WTC11 (cell line): Measurements from ENCODE around the gene ZIC2. TPM values are rescaled to one million over a fixed set of nuclear protein-coding genes. Genes with fewer than 3 reads are reported as not detected.

ENCODE experiments used
- ATAC-seq: fragments of 200-7000 bp; cut with Tn5 transposase; 2 replicates; pipeline ENCODE4 v1.10.0; 2021; ENCODE audit warnings: mild to moderate bottlenecking, moderate library complexity
- CTCF ChIA-PET: fragments of 300-600 bp; sonication (Branson Sonifier 250); formaldehyde crosslinking; loops from one replicate; lab custom pipeline; 2021; ENCODE audit warnings: antibody characterized with exemption; lab: Charles Lee
- POLR2A ChIA-PET: fragments of 350-600 bp; sonication (Branson Sonifier 250); formaldehyde crosslinking; loops from one replicate; lab custom pipeline; 2021; ENCODE audit warnings: antibody characterized with exemption; lab: Charles Lee
- DNase-seq: peaks from one replicate; pipeline ENCODE4 v3.0.0; 2021; ENCODE audit warnings: low spot score
- H3K27ac Mint-ChIP-seq: 2 replicates; pipeline ENCODE4 v1.8.0; 2021; ENCODE audit warnings: mixed read lengths
- H3K27me3 Mint-ChIP-seq: 2 replicates; pipeline ENCODE4 v1.8.0; 2021; ENCODE audit warnings: low read depth, mild to moderate bottlenecking, moderate library complexity, mixed read lengths
- H3K36me3 Mint-ChIP-seq: 2 replicates; pipeline ENCODE4 v1.8.0; 2021; ENCODE audit warnings: mixed read lengths
- H3K4me1 Mint-ChIP-seq: 2 replicates; pipeline ENCODE4 v1.8.0; 2022; ENCODE audit warnings: mixed read lengths
- H3K4me3 Mint-ChIP-seq: 2 replicates; pipeline ENCODE4 v1.8.0; 2021; ENCODE audit warnings: mild to moderate bottlenecking, moderate library complexity, mixed read lengths
- H3K9me3 Mint-ChIP-seq: 2 replicates; pipeline ENCODE4 v1.8.0; 2021; ENCODE audit warnings: mixed read lengths
- CBFB ChIP-seq: sonication (generic); formaldehyde crosslinking; IDR thresholded peaks from 2 replicates; pipeline ENCODE4 v1.8.1; 2022; ENCODE audit warnings: mild to moderate bottlenecking, low read depth, missing genetic modification reagents
- CREB1 ChIP-seq: sonication (generic); formaldehyde crosslinking; IDR thresholded peaks from 2 replicates; pipeline ENCODE4 v1.8.0; 2023; ENCODE audit warnings: mild to moderate bottlenecking, missing genetic modification reagents
- ESRRA ChIP-seq: sonication (generic); formaldehyde crosslinking; IDR thresholded peaks from 2 replicates; pipeline ENCODE4 v1.8.1; 2022; ENCODE audit warnings: mild to moderate bottlenecking, missing genetic modification reagents, borderline replicate concordance
- FOXP1 ChIP-seq: sonication (generic); formaldehyde crosslinking; IDR thresholded peaks from 2 replicates; pipeline ENCODE4 v1.8.0; 2022; ENCODE audit warnings: missing genetic modification reagents, mild to moderate bottlenecking, moderate library complexity, borderline replicate concordance
- GABPB1 ChIP-seq: sonication (generic); formaldehyde crosslinking; IDR thresholded peaks from 2 replicates; pipeline ENCODE4 v1.8.1; 2023; ENCODE audit warnings: mild to moderate bottlenecking, missing genetic modification reagents
- HMGA2 ChIP-seq: fragments of 250-450 bp; sonication (Bioruptor Pico); IDR thresholded peaks from 2 replicates; pipeline ENCODE4 v1.4.0; 2021; ENCODE audit warnings: mild to moderate bottlenecking, moderate library complexity
- KAT7 ChIP-seq: sonication (generic); formaldehyde crosslinking; IDR thresholded peaks from 2 replicates; pipeline ENCODE4 v1.8.1; 2023; ENCODE audit warnings: missing genetic modification reagents, mild to moderate bottlenecking, borderline replicate concordance
- MXD4 ChIP-seq: fragments of 250-450 bp; sonication (Bioruptor Pico); IDR thresholded peaks from 2 replicates; pipeline ENCODE4 v1.8.0; 2021; ENCODE audit warnings: mild to moderate bottlenecking, moderate library complexity, borderline replicate concordance
- PRRX2 ChIP-seq: fragments of 250-450 bp; sonication (Bioruptor Pico); IDR thresholded peaks from 2 replicates; pipeline ENCODE4 v1.8.0; 2021; ENCODE audit warnings: mild to moderate bottlenecking
- RELA ChIP-seq: sonication (generic); formaldehyde crosslinking; IDR thresholded peaks from 2 replicates; pipeline ENCODE4 v1.8.1; 2022; ENCODE audit warnings: missing genetic modification reagents, mild to moderate bottlenecking, borderline replicate concordance
- SMAD4 ChIP-seq: sonication (generic); formaldehyde crosslinking; IDR thresholded peaks from 2 replicates; pipeline ENCODE4 v1.8.0; 2022; ENCODE audit warnings: mild to moderate bottlenecking, missing genetic modification reagents
- ZNF121 ChIP-seq: sonication (generic); formaldehyde crosslinking; IDR thresholded peaks from 2 replicates; pipeline ENCODE4 v1.8.0; 2023; ENCODE audit warnings: missing genetic modification reagents
- ZNF416 ChIP-seq: fragments of 250-450 bp; sonication (Bioruptor Pico); IDR thresholded peaks from 2 replicates; pipeline ENCODE4 v1.9.0; 2021; ENCODE audit warnings: mild to moderate bottlenecking, inconsistent platforms
- ZNF423 ChIP-seq: fragments of 250-450 bp; sonication (Bioruptor Pico); IDR thresholded peaks from 2 replicates; pipeline ENCODE4 v2.1.2; 2022; ENCODE audit warnings: mild to moderate bottlenecking, moderate library complexity
- ZNF671 ChIP-seq: fragments of 250-450 bp; sonication (Bioruptor Pico); IDR thresholded peaks from 2 replicates; pipeline ENCODE4 v1.8.0; 2021; ENCODE audit warnings: mild to moderate bottlenecking
- total RNA-seq: library from RNA; stranded (reverse); gene quantifications from 3 replicates; pipeline ENCODE4 v1.2.3, GENCODE V29; 2021
- TF ChIP-seq, protein P1 (sequence below): sonication (generic); formaldehyde crosslinking; IDR thresholded peaks from 2 replicates; pipeline ENCODE4 v1.8.1; 2022; ENCODE audit warnings: missing genetic modification reagents, borderline replicate concordance
- TF ChIP-seq, protein P2 (sequence below): sonication (generic); formaldehyde crosslinking; IDR thresholded peaks from 2 replicates; pipeline ENCODE4 v1.8.0; 2022; ENCODE audit warnings: missing genetic modification reagents
- TF ChIP-seq, protein P3 (sequence below): fragments of 250-450 bp; sonication (Bioruptor Pico); IDR thresholded peaks from 2 replicates; pipeline ENCODE4 v2.1.2; 2022; ENCODE audit warnings: mild to moderate bottlenecking, moderate library complexity
- TF ChIP-seq, protein P4 (sequence below): sonication (generic); formaldehyde crosslinking; IDR thresholded peaks from 2 replicates; pipeline ENCODE4 v1.8.1; 2023; ENCODE audit warnings: mild to moderate bottlenecking, moderate library complexity, missing genetic modification reagents
- TF ChIP-seq, protein P5 (sequence below): sonication (generic); formaldehyde crosslinking; IDR thresholded peaks from 2 replicates; pipeline ENCODE4 v1.8.0; 2023; ENCODE audit warnings: missing genetic modification reagents
- TF ChIP-seq, protein P6 (sequence below): fragments of 250-450 bp; sonication (Bioruptor Pico); IDR thresholded peaks from 2 replicates; pipeline ENCODE4 v1.9.0; 2021; ENCODE audit warnings: mild to moderate bottlenecking, borderline replicate concordance
- TF ChIP-seq, protein P7 (sequence below): sonication (generic); formaldehyde crosslinking; IDR thresholded peaks from 2 replicates; pipeline ENCODE4 v1.8.1; 2023; ENCODE audit warnings: mild to moderate bottlenecking, missing genetic modification reagents, moderate library complexity

The ZIC2 gene
- total RNA-seq, 1 experiment from 2014 or later, result 344 TPM

DNA sequence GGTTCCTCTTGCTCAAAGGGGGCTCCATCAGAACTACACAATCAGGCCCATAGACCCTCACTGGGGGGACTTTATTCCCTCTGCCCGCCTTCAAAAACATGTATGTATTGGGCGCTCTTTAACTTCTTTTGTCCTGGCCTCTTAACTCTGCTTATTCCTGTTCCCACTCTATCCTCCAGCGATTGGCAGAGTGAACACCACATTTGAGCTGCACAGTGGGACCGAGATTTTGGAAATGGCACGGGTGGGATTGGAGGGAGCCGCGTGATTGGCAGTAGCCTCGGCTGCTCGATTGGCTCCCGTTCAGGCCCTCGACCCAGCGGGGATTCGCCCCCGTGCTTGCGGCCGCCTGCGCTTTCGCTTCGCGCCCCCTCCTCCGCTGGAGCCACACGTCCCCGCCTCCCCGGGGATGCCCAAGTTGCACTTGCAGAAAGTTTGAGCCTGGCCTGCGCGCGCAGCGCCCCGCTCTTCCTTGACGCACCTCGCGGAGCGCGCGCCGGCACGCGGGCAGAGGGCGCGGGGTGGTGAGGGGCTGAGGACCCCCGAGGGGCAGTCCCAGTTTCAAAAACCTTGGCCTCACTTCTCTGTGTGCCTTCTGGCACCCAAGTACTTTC, 9.9 kb upstream of the ZIC2 start, which contains the start of gene ZIC5 (continued):
- TF ChIP-seq CREB1 (CRISPR knock-in tag) (peak; percentile 77; the same call in 1 of the 2 replicates), GABPB1 (no peak), PRRX2 (CRISPR knock-in tag) (no peak), FOXP1 (peak; percentile 87), ESRRA (CRISPR knock-in tag) (peak; percentile 38; the same call in 1 of the 2 replicates), ZNF671 (CRISPR knock-in tag) (no peak), ZNF423 (CRISPR knock-in tag) (peak; percentile 64), HMGA2 (no peak), SMAD4 (no peak), ZNF416 (CRISPR knock-in tag) (no peak), RELA (0 out of 2 replicates have a peak, but pooled peaks have one; percentile 51), CBFB (peak; percentile 93), KAT7 (CRISPR knock-in tag) (peak; percentile 84; the same call in 1 of the 2 replicates)
- TF ChIP-seq, protein P1, sequence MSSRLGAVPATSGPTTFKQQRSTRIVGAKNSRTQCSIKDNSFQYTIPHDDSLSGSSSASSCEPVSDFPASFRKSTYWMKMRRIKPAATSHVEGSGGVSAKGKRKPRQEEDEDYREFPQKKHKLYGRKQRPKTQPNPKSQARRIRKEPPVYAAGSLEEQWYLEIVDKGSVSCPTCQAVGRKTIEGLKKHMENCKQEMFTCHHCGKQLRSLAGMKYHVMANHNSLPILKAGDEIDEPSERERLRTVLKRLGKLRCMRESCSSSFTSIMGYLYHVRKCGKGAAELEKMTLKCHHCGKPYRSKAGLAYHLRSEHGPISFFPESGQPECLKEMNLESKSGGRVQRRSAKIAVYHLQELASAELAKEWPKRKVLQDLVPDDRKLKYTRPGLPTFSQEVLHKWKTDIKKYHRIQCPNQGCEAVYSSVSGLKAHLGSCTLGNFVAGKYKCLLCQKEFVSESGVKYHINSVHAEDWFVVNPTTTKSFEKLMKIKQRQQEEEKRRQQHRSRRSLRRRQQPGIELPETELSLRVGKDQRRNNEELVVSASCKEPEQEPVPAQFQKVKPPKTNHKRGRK (CRISPR knock-in tag), result no peak
- TF ChIP-seq, protein P2, sequence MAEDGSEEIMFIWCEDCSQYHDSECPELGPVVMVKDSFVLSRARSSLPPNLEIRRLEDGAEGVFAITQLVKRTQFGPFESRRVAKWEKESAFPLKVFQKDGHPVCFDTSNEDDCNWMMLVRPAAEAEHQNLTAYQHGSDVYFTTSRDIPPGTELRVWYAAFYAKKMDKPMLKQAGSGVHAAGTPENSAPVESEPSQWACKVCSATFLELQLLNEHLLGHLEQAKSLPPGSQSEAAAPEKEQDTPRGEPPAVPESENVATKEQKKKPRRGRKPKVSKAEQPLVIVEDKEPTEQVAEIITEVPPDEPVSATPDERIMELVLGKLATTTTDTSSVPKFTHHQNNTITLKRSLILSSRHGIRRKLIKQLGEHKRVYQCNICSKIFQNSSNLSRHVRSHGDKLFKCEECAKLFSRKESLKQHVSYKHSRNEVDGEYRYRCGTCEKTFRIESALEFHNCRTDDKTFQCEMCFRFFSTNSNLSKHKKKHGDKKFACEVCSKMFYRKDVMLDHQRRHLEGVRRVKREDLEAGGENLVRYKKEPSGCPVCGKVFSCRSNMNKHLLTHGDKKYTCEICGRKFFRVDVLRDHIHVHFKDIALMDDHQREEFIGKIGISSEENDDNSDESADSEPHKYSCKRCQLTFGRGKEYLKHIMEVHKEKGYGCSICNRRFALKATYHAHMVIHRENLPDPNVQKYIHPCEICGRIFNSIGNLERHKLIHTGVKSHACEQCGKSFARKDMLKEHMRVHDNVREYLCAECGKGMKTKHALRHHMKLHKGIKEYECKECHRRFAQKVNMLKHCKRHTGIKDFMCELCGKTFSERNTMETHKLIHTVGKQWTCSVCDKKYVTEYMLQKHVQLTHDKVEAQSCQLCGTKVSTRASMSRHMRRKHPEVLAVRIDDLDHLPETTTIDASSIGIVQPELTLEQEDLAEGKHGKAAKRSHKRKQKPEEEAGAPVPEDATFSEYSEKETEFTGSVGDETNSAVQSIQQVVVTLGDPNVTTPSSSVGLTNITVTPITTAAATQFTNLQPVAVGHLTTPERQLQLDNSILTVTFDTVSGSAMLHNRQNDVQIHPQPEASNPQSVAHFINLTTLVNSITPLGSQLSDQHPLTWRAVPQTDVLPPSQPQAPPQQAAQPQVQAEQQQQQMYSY (CRISPR knock-in tag), result no peak
- TF ChIP-seq, protein P3, sequence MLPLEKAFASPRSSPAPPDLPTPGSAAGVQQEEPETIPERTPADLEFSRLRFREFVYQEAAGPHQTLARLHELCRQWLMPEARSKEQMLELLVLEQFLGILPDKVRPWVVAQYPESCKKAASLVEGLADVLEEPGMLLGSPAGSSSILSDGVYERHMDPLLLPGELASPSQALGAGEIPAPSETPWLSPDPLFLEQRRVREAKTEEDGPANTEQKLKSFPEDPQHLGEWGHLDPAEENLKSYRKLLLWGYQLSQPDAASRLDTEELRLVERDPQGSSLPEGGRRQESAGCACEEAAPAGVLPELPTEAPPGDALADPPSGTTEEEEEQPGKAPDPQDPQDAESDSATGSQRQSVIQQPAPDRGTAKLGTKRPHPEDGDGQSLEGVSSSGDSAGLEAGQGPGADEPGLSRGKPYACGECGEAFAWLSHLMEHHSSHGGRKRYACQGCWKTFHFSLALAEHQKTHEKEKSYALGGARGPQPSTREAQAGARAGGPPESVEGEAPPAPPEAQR (CRISPR knock-in tag), result no peak
- TF ChIP-seq, protein P4, sequence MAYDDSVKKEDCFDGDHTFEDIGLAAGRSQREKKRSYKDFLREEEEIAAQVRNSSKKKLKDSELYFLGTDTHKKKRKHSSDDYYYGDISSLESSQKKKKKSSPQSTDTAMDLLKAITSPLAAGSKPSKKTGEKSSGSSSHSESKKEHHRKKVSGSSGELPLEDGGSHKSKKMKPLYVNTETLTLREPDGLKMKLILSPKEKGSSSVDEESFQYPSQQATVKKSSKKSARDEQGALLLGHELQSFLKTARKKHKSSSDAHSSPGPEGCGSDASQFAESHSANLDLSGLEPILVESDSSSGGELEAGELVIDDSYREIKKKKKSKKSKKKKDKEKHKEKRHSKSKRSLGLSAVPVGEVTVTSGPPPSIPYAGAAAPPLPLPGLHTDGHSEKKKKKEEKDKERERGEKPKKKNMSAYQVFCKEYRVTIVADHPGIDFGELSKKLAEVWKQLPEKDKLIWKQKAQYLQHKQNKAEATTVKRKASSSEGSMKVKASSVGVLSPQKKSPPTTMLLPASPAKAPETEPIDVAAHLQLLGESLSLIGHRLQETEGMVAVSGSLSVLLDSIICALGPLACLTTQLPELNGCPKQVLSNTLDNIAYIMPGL (CRISPR knock-in tag), result peak; percentile 61; the same call in 1 of the 2 replicates
- TF ChIP-seq, protein P5, sequence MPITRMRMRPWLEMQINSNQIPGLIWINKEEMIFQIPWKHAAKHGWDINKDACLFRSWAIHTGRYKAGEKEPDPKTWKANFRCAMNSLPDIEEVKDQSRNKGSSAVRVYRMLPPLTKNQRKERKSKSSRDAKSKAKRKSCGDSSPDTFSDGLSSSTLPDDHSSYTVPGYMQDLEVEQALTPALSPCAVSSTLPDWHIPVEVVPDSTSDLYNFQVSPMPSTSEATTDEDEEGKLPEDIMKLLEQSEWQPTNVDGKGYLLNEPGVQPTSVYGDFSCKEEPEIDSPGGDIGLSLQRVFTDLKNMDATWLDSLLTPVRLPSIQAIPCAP, result peak; percentile 86

DNA sequence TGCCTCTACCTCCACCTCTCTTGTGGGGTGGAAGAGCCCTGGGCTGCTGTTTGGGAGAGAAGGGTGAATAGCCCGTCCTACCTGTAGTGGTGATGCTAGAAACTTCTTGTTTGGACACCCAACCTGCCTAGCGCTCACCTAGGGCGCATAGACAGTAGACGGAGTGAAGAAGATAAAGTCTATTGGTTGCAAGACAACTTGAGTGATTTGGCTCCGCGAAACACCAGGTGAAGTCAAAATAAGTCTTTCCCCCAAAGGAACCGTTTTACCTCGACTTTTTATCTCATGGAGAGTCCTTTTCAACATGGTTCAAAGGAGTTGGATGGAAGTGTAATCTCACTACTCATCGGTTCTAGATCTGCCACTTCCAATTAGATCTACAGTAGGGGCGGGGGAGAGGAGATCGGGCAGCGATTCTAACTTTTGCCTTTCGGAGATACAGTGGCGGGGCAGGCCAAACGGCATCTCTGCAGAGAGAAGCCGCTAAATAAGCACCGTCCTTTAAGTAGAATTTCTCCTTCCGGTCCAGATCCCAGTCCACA, 9.3 kb upstream of the ZIC2 start:
- H3K27me3 Mint-ChIP-seq, result peaks cover 16% of the 10 kb centered on the region
- peak; percentile 2 for ATAC-seq
- TF ChIP-seq ZNF121 (CRISPR knock-in tag), result no peak
- TF ChIP-seq, protein P6, sequence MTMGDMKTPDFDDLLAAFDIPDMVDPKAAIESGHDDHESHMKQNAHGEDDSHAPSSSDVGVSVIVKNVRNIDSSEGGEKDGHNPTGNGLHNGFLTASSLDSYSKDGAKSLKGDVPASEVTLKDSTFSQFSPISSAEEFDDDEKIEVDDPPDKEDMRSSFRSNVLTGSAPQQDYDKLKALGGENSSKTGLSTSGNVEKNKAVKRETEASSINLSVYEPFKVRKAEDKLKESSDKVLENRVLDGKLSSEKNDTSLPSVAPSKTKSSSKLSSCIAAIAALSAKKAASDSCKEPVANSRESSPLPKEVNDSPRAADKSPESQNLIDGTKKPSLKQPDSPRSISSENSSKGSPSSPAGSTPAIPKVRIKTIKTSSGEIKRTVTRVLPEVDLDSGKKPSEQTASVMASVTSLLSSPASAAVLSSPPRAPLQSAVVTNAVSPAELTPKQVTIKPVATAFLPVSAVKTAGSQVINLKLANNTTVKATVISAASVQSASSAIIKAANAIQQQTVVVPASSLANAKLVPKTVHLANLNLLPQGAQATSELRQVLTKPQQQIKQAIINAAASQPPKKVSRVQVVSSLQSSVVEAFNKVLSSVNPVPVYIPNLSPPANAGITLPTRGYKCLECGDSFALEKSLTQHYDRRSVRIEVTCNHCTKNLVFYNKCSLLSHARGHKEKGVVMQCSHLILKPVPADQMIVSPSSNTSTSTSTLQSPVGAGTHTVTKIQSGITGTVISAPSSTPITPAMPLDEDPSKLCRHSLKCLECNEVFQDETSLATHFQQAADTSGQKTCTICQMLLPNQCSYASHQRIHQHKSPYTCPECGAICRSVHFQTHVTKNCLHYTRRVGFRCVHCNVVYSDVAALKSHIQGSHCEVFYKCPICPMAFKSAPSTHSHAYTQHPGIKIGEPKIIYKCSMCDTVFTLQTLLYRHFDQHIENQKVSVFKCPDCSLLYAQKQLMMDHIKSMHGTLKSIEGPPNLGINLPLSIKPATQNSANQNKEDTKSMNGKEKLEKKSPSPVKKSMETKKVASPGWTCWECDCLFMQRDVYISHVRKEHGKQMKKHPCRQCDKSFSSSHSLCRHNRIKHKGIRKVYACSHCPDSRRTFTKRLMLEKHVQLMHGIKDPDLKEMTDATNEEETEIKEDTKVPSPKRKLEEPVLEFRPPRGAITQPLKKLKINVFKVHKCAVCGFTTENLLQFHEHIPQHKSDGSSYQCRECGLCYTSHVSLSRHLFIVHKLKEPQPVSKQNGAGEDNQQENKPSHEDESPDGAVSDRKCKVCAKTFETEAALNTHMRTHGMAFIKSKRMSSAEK (CRISPR knock-in tag), result 0 out of 2 replicates have a peak, but pooled peaks have one; percentile 43
- TF ChIP-seq, protein P7, sequence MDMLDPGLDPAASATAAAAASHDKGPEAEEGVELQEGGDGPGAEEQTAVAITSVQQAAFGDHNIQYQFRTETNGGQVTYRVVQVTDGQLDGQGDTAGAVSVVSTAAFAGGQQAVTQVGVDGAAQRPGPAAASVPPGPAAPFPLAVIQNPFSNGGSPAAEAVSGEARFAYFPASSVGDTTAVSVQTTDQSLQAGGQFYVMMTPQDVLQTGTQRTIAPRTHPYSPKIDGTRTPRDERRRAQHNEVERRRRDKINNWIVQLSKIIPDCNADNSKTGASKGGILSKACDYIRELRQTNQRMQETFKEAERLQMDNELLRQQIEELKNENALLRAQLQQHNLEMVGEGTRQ (CRISPR knock-in tag), result no peak
- no peak for TF ChIP-seq MXD4 (CRISPR knock-in tag)

More for the DNA sequence above, 9.3 kb upstream of the ZIC2 start:
- CTCF ChIA-PET, result no interaction called here
- peak; percentile 25 for DNase-seq
- Mint-ChIP-seq H3K27ac (peak overlapping the region; percentile 75), H3K4me3 (peak overlapping the region; percentile 81), H3K4me1 (peaks cover 59% of the 10 kb centered on the region), H3K36me3 (peaks cover 17% of the 10 kb centered on the region), H3K9me3 (no peaks in the 10 kb centered on the region)
- POLR2A ChIA-PET, result interaction anchor here (3.2 kb wide), 1 partner anchor 10 kb away, joined by 67 read pairs; the partner anchor contains the start of gene ZIC2
